Hepatocyte (in vitro differentiated cells): ENCODE data around the gene CTTN. TPM values are rescaled to one million over a fixed set of nuclear protein-coding genes. Genes with fewer than 3 reads are reported as not detected.

Experiments
- DNase-seq: peaks from one replicate; pipeline ENCODE4 v3.0.0-alpha.2; 2016; ENCODE audit warnings: low spot score
- H2AFZ ChIP-seq: fragments of 200-600 bp; sonication (generic); 2 replicates; pipeline ENCODE4 v1.6.0; 2016; ENCODE audit warnings: antibody characterized with exemption, mild to moderate bottlenecking
- H3K27ac ChIP-seq: fragments of 200-600 bp; sonication (generic); 2 replicates; pipeline ENCODE4 v1.5.1; 2016; ENCODE audit warnings: mild to moderate bottlenecking
- H3K27me3 ChIP-seq: fragments of 200-600 bp; sonication (generic); 2 replicates; pipeline ENCODE4 v1.6.1; 2016
- H3K36me3 ChIP-seq: fragments of 200-600 bp; sonication (generic); replicated peaks from 2 replicates; pipeline ENCODE4 v1.5.1; 2016; ENCODE audit warnings: low read depth; ENCODE audit not compliant: insufficient read depth
- H3K4me1 ChIP-seq: fragments of 200-600 bp; sonication (generic); 2 replicates; pipeline ENCODE4 v1.5.1; 2016; ENCODE audit warnings: mild to moderate bottlenecking, moderate library complexity; ENCODE audit not compliant: insufficient read depth
- H3K4me2 ChIP-seq: fragments of 200-600 bp; sonication (generic); 2 replicates; pipeline ENCODE4 v1.6.0; 2016
- H3K4me3 ChIP-seq: fragments of 200-600 bp; sonication (generic); 2 replicates; pipeline ENCODE4 v1.5.1; 2016; ENCODE audit warnings: mild to moderate bottlenecking
- H3K79me2 ChIP-seq: fragments of 200-600 bp; sonication (generic); 2 replicates; pipeline ENCODE4 v1.6.0; 2017; ENCODE audit warnings: mild to moderate bottlenecking
- H3K9me2 ChIP-seq: fragments of 200-600 bp; sonication (generic); replicated peaks from 2 replicates; pipeline ENCODE4 v1.6.0; 2017; ENCODE audit warnings: mild to moderate bottlenecking; ENCODE audit not compliant: insufficient read depth
- H3K9me3 ChIP-seq: fragments of 200-600 bp; sonication (generic); 2 replicates; pipeline ENCODE4 v1.5.1; 2016; ENCODE audit warnings: low read depth, mild to moderate bottlenecking
- H4K20me1 ChIP-seq: fragments of 200-600 bp; sonication (generic); 2 replicates; pipeline ENCODE4 v1.6.0; 2016; ENCODE audit warnings: mild to moderate bottlenecking; ENCODE audit not compliant: insufficient read depth, poor library complexity, severe bottlenecking
- CTCF ChIP-seq: fragments of 200-600 bp; sonication (generic); IDR thresholded peaks from 2 replicates; pipeline ENCODE4 v1.5.1; 2016; ENCODE audit warnings: antibody characterized with exemption, mild to moderate bottlenecking; ENCODE audit not compliant: poor library complexity
- EZH2 ChIP-seq: fragments of 200-600 bp; sonication (generic); IDR thresholded peaks from 2 replicates; pipeline ENCODE4 v1.6.1; 2016; ENCODE audit warnings: antibody characterized with exemption, mild to moderate bottlenecking, borderline replicate concordance
- EZH2phosphoT487 ChIP-seq: fragments of 200-600 bp; sonication (generic); IDR thresholded peaks from one replicate; pipeline ENCODE4 v1.6.1; 2018; ENCODE audit warnings: antibody characterized with exemption, mild to moderate bottlenecking, low read depth, moderate library complexity; ENCODE audit not compliant: unreplicated experiment, severe bottlenecking
- WGBS: methylation state at CpG from one replicate; pipeline ENCODE4 v1.1.6; 2016; ENCODE audit warnings: low lambda C conversion rate; ENCODE audit errors: missing lambda C conversion rate; 5-methylcytosine and 5-hydroxymethylcytosine counted together
- polyA plus RNA-seq: library from polyadenylated mRNA; unstranded; fragments of >200 nt; fragmentation: Nextera tagmentation; extraction: Ambion mirVana; gene quantifications from 2 replicates; pipeline ENCODE4 v1.2.1, GENCODE V29; 2016
- total RNA-seq: library from RNA; depleted of rRNA; stranded (reverse); fragments of >200 nt; gene quantifications from 2 replicates; pipeline ENCODE4 v1.2.3, GENCODE V29; 2014

CTTN gene
- total and polyA plus RNA-seq, 2 experiments from 2014 or later, result 154 to 207 TPM

DNA sequence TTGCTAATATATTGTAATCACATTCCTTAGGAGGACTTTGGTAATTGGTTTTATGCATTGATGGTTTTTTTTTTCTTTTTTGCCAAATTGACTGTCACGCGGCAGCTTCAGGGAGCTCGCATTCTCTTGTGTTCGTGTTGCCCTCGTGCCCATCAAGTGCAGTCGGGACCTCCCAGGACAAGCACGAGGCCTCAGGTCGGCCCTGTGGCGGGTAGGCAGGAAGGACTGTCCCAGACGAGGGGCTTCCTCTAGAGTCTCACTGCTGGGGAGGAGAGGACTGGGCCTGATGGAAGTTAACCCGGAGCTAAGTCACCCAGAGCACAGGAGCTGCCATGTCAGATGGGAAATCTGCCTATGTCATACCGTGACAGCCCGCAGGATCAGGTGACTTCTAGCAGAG lies 37.0 kb downstream of the CTTN start:
- Histone ChIP-seq H3K4me1 (no peaks in the 10 kb centered on the region), H3K27ac (no peak overlapping the region), H3K9me2 (no peaks in the 10 kb centered on the region), H3K4me2 (no peak overlapping the region), H3K27me3 (no peaks in the 10 kb centered on the region), H4K20me1 (no peaks in the 10 kb centered on the region), H3K79me2 (no peaks in the 10 kb centered on the region), H3K4me3 (no peak overlapping the region), H3K36me3 (no peaks in the 10 kb centered on the region), H2AFZ (no peak overlapping the region), H3K9me3 (no peaks in the 10 kb centered on the region)
- 97% methylated on average over 13 of the region's 13 CpGs for whole genome bisulfite sequencing
- TF ChIP-seq EZH2 (no peak), EZH2phosphoT487 (no peak), CTCF (no peak)
- no peak for DNase-seq

GRCh38 chr11:70435765-70436500 lies 37.6 kb downstream of the CTTN start:
- no peaks in the 10 kb centered on the region for H3K36me3 ChIP-seq
- H3K4me2 ChIP-seq, result no peak overlapping the region
- no peak for DNase-seq
- no peaks in the 10 kb centered on the region for H3K4me1 ChIP-seq
- no peak overlapping the region for H2AFZ ChIP-seq
- no peaks in the 10 kb centered on the region for H3K79me2 ChIP-seq
- TF ChIP-seq CTCF (no peak), EZH2phosphoT487 (no peak), EZH2 (no peak)
- no peak overlapping the region for H3K27ac ChIP-seq
- H3K4me3 ChIP-seq, result no peak overlapping the region
- no peaks in the 10 kb centered on the region for H4K20me1 ChIP-seq
- no peaks in the 10 kb centered on the region for H3K9me2 ChIP-seq
- H3K27me3 ChIP-seq, result no peaks in the 10 kb centered on the region
- H3K9me3 ChIP-seq, result no peaks in the 10 kb centered on the region
- WGBS, result 97% methylated on average over 24 of the region's 24 CpGs

DNA sequence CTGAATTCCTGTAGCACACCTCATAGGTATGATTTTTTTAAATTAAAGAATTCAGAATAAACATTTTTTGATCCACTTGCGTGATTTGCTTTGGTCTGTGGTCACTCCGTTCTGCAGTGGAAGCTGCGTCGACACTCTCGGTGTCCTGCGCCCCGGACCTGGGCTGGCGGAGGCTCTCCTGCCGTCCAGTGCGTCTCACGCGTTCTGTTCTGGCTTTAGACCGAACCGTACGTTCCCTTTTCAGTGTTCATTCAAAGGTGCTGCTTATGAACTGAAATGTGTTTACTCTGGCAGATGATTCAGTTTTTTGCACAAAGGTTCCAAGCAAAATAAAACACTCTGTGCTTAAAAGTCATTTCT lies 38.2 kb downstream of the CTTN start:
- TF ChIP-seq EZH2phosphoT487, result no peak
- Histone ChIP-seq H3K27ac (no peak overlapping the region), H3K4me3 (no peak overlapping the region), H3K9me3 (no peaks in the 10 kb centered on the region), H2AFZ (no peak overlapping the region), H3K4me1 (no peaks in the 10 kb centered on the region), H3K36me3 (no peaks in the 10 kb centered on the region), H4K20me1 (no peaks in the 10 kb centered on the region), H3K27me3 (no peaks in the 10 kb centered on the region), H3K79me2 (no peaks in the 10 kb centered on the region), H3K9me2 (no peaks in the 10 kb centered on the region), H3K4me2 (no peak overlapping the region)
- WGBS, result 97% methylated on average over 15 of the region's 15 CpGs
- DNase-seq, result no peak

- H3K4me2 ChIP-seq, result no peak overlapping the region
- no peaks in the 10 kb centered on the region for H4K20me1 ChIP-seq
- no peaks in the 10 kb centered on the region for H3K79me2 ChIP-seq
- no peaks in the 10 kb centered on the region for H3K27me3 ChIP-seq
- no peak for DNase-seq
- H3K9me2 ChIP-seq, result no peaks in the 10 kb centered on the region
- no peak overlapping the region for H2AFZ ChIP-seq
- H3K36me3 ChIP-seq, result no peaks in the 10 kb centered on the region
- no peak overlapping the region for H3K27ac ChIP-seq
- TF ChIP-seq EZH2phosphoT487, result no peak
- no peak for TF ChIP-seq CTCF
- TF ChIP-seq EZH2, result no peak
- no peak overlapping the region for H3K4me3 ChIP-seq
- 97% methylated on average over 18 of the region's 18 CpGs for WGBS
- H3K4me1 ChIP-seq, result no peaks in the 10 kb centered on the region
- H3K9me3 ChIP-seq, result no peaks in the 10 kb centered on the region
These were observed 38.9 kb downstream of the CTTN start for GRCh38 chr11:70437111-70437784.
